Epithelial cell of alveolus of lung (primary cell): Measurements from ENCODE around the gene CUBN. TPM values are rescaled to one million over a fixed set of nuclear protein-coding genes. Genes with fewer than 3 reads are reported as not detected.

ENCODE experiments used
- total RNA-seq: library from RNA; depleted of rRNA; stranded (reverse); fragments of >200 nt; gene quantifications from 2 replicates; pipeline ENCODE4 v1.2.1, GENCODE V29; 2015

CUBN gene
- total RNA-seq = 0.13 and 0.16 TPM in 2 replicates

DNA sequence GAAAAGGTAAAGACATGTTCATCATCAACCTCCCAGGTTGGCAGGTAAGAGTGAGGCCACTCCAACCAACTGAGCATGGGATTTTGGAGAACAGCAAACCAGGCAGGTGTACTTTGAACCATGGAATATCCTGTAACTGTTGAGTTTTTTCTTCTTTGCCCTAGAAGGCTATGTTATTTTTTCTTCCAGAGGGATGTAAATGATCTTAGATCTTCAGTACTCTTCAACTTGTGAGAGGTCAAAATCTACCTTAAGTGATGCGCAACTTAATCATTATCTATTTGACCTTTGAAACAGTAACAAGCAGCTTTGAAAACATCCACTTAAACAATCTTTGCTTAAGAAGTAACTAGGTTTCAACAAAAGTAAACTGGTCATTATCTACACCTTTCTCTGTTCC is at the start of gene CUBN:
Gene CUBN, minus strand, starts transcription at position 71 of the 400 bp plus-strand sequence. Its CDS starts 46 bp downstream, at position 25.

DNA sequence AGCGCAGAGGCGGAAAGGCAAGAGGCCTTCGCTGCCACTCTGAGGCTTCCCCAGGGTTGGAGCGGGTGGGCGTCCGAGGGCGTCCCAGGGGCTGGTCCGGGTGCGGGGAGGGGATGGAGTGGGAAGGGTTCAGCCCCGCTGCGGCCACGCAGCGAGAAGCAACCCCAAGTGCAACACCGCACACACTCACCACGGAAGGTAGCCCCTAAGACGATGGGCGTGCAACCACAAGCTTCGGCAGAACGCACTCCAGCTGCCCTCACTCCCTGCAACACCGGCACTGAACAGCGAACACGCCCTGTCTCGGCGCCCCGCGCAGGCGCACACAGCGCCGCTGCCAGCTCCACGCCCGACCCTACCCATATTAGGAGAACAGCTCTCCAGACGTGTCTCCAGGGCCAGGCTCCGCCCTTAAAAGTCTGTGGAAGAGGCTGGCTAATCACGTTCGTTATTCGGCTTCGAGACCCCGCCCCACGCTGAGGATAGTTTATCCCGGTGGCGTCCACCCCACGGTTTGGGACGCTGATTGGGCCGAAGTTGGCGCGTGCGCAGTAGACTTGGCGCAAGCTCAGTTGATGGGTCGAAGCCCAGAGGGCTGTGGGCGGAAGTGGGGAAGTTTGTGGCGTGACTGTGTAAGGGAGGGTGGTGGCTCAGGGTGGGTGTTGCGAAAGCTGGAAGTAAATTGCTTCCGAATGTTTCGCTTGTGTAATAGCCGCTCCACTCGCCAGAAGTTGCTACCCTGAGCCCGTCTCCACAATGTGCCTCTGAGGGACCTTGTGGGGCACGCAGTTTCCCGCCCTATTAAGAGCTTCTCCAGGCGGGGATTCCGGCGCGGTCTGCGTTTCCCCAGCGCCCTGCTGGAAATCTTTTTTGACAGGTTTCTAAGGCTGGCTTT is 312.2 kb downstream of the CUBN start, which contains the start of gene RSU1:
Gene RSU1, minus strand, starts transcription at position 300 of the 895 bp plus-strand sequence. CDS start 343 bp downstream, outside the sequence.

Other genes with a start within 250 kb of the CUBN start
- gene TRDMT1, start 71.9 kb upstream of the CUBN start, total RNA-seq = 3.4 and 5.7 TPM in 2 replicates
- gene VIM, start 98.4 kb upstream of the CUBN start, total RNA-seq = 4,573 and 5,309 TPM in 2 replicates